Epithelial cell of esophagus (primary cell): ENCODE results near the gene STX4.
"Not testable (repeated sequence)": the region's sequence is repeated elsewhere in the genome, so short reads cannot be mapped to it uniquely, and the experiment has no call there.

ENCODE experiments used
- DNase-seq: peaks from one replicate; pipeline ENCODE4 v3.0.0; 2010; ENCODE audit warnings: low read depth
- H3K4me3 ChIP-seq: 2 replicates; pipeline ENCODE4 v1.5.1; 2011; ENCODE audit warnings: mild to moderate bottlenecking, low read length, control low read depth
- TF ChIP-seq, protein P1 (sequence below): IDR thresholded peaks from 2 replicates; pipeline ENCODE4 v1.5.1; 2011; ENCODE audit warnings: low read depth, mild to moderate bottlenecking, low read length, control low read depth, inconsistent platforms; ENCODE audit not compliant: insufficient read depth; ENCODE audit errors: missing control alignments

The STX4 gene

DNA sequence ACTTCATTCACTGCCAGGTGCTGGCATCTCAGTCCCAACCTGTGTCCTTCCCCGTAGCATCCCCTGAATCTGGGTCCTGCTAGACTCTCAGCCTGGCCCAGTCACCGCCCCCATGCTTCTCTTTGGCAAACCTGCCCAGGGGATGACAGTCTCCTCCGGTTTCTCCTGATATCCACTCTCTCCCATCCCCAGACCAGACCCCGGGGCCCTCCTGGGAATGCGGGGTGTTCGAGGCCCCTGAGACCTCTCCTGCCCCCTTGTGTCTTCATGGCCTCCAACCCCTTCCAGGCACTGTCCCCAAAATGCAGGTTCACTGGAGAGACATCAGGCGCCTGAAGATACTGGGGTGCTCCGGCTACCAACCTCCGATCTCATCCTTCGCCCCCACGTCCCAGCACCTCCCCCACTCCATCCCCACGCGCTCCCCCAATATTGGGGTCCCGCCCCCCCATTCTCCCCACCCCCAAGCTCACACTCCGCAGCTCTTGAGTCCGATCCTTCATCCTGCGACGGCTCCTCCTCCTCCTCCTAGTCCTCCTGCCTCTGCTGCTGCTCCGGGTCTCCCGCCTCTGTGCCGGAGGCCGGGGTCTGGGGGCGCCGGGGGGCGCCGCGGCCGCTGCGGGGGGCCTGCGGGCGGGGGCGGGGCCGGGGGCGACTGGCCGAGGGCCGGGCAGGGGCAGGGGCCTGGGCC lies 23.3 kb upstream of the STX4 start:
- no peak overlapping the region for H3K4me3 ChIP-seq
- DNase-seq: no peak
- TF ChIP-seq, protein P1, sequence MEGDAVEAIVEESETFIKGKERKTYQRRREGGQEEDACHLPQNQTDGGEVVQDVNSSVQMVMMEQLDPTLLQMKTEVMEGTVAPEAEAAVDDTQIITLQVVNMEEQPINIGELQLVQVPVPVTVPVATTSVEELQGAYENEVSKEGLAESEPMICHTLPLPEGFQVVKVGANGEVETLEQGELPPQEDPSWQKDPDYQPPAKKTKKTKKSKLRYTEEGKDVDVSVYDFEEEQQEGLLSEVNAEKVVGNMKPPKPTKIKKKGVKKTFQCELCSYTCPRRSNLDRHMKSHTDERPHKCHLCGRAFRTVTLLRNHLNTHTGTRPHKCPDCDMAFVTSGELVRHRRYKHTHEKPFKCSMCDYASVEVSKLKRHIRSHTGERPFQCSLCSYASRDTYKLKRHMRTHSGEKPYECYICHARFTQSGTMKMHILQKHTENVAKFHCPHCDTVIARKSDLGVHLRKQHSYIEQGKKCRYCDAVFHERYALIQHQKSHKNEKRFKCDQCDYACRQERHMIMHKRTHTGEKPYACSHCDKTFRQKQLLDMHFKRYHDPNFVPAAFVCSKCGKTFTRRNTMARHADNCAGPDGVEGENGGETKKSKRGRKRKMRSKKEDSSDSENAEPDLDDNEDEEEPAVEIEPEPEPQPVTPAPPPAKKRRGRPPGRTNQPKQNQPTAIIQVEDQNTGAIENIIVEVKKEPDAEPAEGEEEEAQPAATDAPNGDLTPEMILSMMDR: no peak

DNA sequence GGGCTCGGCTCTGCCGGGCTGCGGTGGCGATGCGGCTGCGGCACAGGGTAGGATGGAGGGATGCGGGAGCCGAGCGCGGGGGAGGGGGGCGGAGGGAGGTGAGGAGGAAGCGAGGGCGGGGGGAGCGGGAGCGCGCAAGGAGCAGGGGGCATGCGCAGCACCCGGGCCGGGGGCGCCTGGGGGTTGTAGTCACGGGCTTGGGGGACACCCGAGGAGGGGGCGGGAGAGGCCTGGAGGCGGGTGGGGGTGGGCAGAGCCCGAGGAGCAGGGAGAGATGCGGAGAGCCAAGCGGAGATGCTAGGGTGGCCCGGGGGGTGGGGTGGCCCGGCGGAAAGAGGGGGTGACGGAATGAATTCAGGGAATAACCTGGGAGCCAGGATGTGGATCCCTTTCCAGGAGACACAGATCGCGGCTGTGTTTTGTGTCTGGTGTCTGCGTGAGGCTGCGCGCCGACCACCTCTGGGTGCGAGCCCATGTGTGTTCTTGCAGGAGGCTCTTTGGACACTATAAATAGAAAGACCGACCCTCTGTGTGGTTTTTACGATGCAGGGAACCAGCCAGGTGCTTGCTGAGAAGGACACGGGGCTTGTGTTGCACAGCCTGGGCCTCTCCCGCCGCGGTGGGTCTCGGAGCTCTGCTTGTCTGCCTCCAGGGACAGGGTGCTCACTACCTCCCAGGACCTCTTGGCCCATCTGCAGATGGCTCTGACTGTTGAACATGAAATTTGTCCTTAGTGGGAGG lies 22.6 kb upstream of the STX4 start, which contains the start of gene STX1B:
Gene STX1B (minus strand): TSS at position 54 of the 741 bp plus-strand sequence. CDS start 242 bp downstream, outside the sequence.
- TF ChIP-seq, protein P1: no peak
- DNase-seq: no peak
- no peak within 1 kb of the TSS for H3K4me3 ChIP-seq

DNA sequence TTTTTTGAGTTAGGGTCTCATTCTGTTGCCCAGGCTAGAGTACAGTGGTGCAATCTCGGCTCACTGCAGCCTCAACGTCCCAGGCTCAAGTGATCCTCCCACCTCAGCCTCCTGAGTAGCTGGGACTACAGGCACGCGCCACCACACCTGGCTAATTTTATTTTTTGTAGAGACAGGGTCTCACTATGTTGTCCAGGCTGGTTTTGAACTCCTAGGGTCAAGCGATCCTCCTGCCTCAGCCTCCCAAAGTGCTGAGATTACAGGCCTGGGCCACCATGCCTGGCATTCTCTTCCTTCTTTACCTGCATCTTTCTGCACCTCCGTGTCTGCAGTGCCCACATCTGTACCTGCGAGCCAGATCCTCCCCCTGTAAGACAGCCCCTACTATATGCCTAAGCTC lies 21.5 kb upstream of the STX4 start:
- not testable (repeated sequence) for H3K4me3 ChIP-seq, DNase-seq

DNA sequence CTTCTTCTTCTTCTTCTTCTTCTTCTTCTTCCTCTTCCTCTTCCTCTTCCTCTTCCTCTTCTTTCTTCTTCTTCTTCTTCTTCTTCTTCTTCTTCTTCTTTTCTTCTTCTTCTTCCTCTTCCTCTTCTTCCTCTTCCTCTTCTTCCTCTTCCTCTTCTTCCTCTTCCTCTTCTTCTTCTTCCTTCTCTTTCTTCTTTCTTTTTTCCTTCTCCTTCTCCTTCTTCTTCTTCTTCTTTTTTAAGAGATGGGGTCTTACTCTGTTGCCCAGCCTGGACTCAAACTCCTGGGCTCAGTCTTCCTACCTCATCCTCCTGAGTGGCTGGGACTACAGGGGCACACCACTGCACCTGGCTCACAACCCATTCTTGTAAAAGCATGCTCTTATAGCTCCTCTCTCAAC lies 20.1 kb upstream of the STX4 start:
- DNase-seq, H3K4me3 ChIP-seq: not testable (repeated sequence)

DNA sequence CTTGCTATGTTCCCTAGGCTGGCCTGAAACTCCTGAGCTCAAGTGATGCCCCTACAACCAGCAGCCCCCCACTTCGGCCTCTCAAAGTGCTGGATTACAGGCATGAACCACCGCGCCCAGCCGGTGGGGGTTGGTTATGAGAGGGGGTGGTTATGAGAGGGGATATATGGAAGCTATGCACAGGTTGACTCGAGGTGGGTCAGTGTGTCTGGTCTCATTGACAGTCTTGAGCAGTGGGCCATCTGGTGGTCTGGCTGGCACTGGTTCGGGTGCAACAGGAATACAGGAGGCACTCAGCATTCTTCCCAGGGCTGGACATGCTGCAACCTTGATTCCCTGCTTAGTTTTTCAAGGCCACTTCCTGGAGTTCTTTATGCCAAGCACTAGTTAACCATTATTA lies 17.3 kb upstream of the STX4 start:
- TF ChIP-seq, protein P1: no peak
- no peak for DNase-seq
- H3K4me3 ChIP-seq: no peak overlapping the region

DNA sequence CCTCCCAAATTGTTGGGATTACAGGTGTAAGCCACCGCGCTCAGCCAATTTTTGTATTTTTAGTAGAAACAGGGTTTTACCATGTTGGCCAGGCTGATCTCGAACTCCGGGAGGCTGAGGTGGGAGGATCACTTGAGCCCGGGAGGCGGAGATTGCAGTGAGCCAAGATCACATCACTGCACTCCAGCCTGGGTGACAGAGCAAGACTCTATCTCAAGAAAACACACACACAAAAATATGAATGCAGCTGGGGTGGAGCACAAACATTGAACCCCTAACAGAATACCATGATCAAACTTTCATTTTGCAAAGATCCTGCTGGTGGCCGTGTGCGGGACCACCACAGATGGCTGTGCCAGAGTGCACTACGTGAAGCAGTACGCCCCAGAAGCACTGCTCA lies 15.6 kb upstream of the STX4 start:
- H3K4me3 ChIP-seq, DNase-seq: not testable (repeated sequence)

DNA sequence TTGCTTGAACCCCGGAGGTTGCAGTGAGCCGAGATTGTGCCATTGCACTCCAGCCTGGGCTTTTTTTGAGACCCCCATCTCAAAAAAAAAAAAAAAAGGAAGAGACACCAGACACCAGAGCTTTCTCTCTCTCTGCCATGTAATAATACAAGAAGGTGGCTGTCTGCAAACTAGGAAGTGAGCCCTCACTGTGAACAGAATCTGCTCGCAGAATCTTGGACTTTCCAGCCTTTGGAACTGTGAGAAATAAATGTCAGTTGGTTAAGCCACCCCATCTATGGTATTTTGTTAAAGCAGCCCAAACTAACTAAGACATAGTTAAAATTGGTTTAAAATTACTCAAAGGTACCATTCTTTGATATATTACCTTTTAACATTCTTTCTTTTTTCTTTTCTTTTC lies 12.8 kb upstream of the STX4 start:
- TF ChIP-seq, protein P1: no peak
- DNase-seq: no peak
- H3K4me3 ChIP-seq: no peak overlapping the region

DNA sequence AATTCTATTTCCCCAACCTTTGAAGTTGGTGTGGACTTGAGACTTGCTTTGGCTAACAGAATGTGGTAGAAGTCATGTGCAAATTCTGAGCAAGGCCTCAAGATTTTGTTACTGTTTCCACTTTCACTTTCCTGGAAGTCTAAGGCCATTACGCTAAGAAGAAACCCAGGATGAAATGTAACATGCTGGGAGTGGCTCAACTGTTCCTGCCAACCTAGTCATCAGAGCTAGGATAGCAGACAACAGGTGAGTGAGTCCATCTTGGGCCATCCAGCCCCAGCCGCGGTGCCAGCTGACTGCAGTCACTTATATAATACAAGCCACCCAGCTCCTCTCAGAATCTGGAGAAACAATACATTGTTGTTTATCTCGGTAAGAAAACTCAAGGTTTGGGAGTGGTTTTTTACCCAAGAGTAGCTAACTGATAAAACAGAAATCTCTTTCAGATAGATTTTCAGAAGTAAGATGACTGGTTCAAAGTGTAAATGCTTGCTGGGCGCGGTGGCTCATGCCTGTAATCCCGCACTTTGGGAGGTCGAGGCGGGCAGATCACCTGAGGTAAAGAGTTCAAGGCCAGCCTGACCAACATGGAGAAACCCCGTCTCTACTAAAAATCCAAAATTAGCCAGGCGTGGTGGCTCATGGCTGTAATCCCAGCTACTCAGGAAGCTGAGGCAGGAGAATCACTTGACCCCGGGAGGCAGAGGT lies 10.7 kb upstream of the STX4 start:
- TF ChIP-seq, protein P1: no peak
- H3K4me3 ChIP-seq: no peak overlapping the region
- DNase-seq: no peak
